ENCODE measurements around the gene RCOR3. TPM values are rescaled to one million over a fixed set of nuclear protein-coding genes. Genes with fewer than 3 reads are reported as not detected.

RCOR3 gene
- total and polyA plus RNA-seq, 2 of the 8 experiments (the other 6 are each of a cell fraction or from before 2014, with no cell fraction given): 21.4 to 36.3 TPM

- H3K27ac ChIP-seq (ENCODE audit: low read depth, low read length): no peak overlapping the region
- no peaks in the 10 kb centered on the region; a peak in 1 of 7 replicates for H3K4me1 ChIP-seq (replicated peaks in 1 of 4; ENCODE audit: control insufficient read depth in 3 of 4, insufficient read depth in 4 of 4, low read length in 3 of 4)
- no peak overlapping the region for H3K14ac ChIP-seq (ENCODE audit: insufficient read length)
- H3K9ac ChIP-seq (replicated peaks in 1 of 4; ENCODE audit: extremely low read depth in 1 of 4, low read depth in 3 of 4, low read length in 3 of 4): no peak overlapping the region
- H3K4me3 ChIP-seq (ENCODE audit: extremely low read depth in 1 of 4, insufficient read depth in 2 of 4, low read depth in 3 of 4, low read length in 4 of 4): no peak overlapping the region
- H4K91ac ChIP-seq (replicated peaks; ENCODE audit: insufficient read length, low read length): no peak overlapping the region
- H4K8ac ChIP-seq (ENCODE audit: extremely low read depth, insufficient read depth, low read length): no peak overlapping the region
- POLR2A ChIA-PET (ENCODE audit: partially characterized antibody): interaction anchor here (2.1 kb wide), 1 partner anchor 14 kb away, joined by 4 read pairs; no protein-coding TSS in a partner anchor
- H3K27me3 ChIP-seq (replicated peaks in 1 of 4; ENCODE audit: control insufficient read depth in 3 of 4, extremely low read depth in 1 of 4, insufficient read depth in 3 of 4, low read length in 3 of 4): no peaks in the 10 kb centered on the region
- peaks cover 14 to 78% (median 42%) of the 10 kb centered on the region in 4 experiments for H3K36me3 ChIP-seq (ENCODE audit: control insufficient read depth in 2 of 4, insufficient read depth in 4 of 4, low read length in 3 of 4)
- H3K79me2 ChIP-seq (ENCODE audit: control insufficient read depth in 1 of 2, insufficient read depth in 2 of 2, low read length in 2 of 2): no peaks in the 10 kb centered on the region
- FAIRE-seq (no peak), DNase-seq (ENCODE audit: low read depth in 1 of 2, low spot score in 2 of 2) (no peak)
- no peaks in the 10 kb centered on the region for H3K9me3 ChIP-seq (ENCODE audit: insufficient read depth in 2 of 2, low read depth in 1 of 2, low read length in 1 of 2)
- no peak overlapping the region for H3K56ac ChIP-seq (replicated peaks; ENCODE audit: insufficient read length, low read depth, low read length)
- H2AFZ ChIP-seq (ENCODE audit: low read length): no peak overlapping the region
- no peaks in the 10 kb centered on the region for H3K23me2 ChIP-seq (ENCODE audit: low read depth, low read length)
- H2BK15ac ChIP-seq (ENCODE audit: low read length): no peak overlapping the region
- H3K18ac ChIP-seq (ENCODE audit: extremely low read depth, low read length): no peak overlapping the region
- no peak overlapping the region for H2AK5ac ChIP-seq (ENCODE audit: low read depth, low read length)
- H4K20me1 ChIP-seq (replicated peaks in 1 of 2; ENCODE audit: control insufficient read depth in 1 of 2, insufficient read depth in 2 of 2, low read length in 2 of 2): peaks cover 0 to 2% of the 10 kb centered on the region in 2 experiments
- no peak overlapping the region for H4K5ac ChIP-seq (ENCODE audit: insufficient read length, low read depth, low read length)
- H3K79me1 ChIP-seq (ENCODE audit: low read depth, low read length): no peaks in the 10 kb centered on the region; the same call in 1 of the 2 replicates
- TF ChIP-seq GTF2F1 (IDR thresholded peaks at IDR 0.05; ENCODE audit: borderline replicate concordance, low read depth, low read length) (no peak), TBP (IDR thresholded peaks at IDR 0.05; ENCODE audit: low read depth, low read length) (no peak), POLR2A (IDR thresholded peaks at IDR 0.05; ENCODE audit: control extremely low read depth in 1 of 2, low read depth in 2 of 2, low read length in 2 of 2) (no peak), SIX5 (IDR thresholded peaks at IDR 0.05; ENCODE audit: low read depth, low read length) (no peak), CTCF (IDR thresholded peaks at IDR 0.05; ENCODE audit: control extremely low read depth in 1 of 3, insufficient read depth in 1 of 3, low read depth in 1 of 3, low read length in 3 of 3) (no peak), SRF (IDR thresholded peaks at IDR 0.05; ENCODE audit: low read depth, low read length) (no peak)
- no peak overlapping the region for H3K23ac ChIP-seq (ENCODE audit: insufficient read length)
- H2BK120ac ChIP-seq (replicated peaks; ENCODE audit: low read depth, low read length): no peak overlapping the region
- WGBS, 2 experiments (ENCODE audit: extremely low coverage in 1 of 2, insufficient coverage in 1 of 2, insufficient read length in 1 of 2, insufficient replicate concordance in 2 of 2, low coverage in 1 of 2, low lambda C conversion rate in 2 of 2, missing lambda C conversion rate in 1 of 2): 92% methylated on average over 2 of the region's 2 CpGs; no CpG with 5 or more reads in 1 of the 2 experiments
- H2BK12ac ChIP-seq (ENCODE audit: low read depth, low read length): no peak overlapping the region
- no peak overlapping the region for H2BK20ac ChIP-seq (ENCODE audit: low read length)
- H3K4me2 ChIP-seq (ENCODE audit: insufficient read depth in 1 of 2, low read depth in 2 of 2, low read length in 2 of 2): no peak overlapping the region
- H2BK5ac ChIP-seq (ENCODE audit: low read depth, low read length): no peak overlapping the region
- H3K4ac ChIP-seq (replicated peaks; ENCODE audit: insufficient read length, low read depth, low read length): no peak overlapping the region
- CTCF ChIA-PET (ENCODE audit: partially characterized antibody): no interaction called here
Observed at GRCh38 chr1:211292411-211292810, 33.2 kb downstream of the RCOR3 start.
